ENCODE results near the gene KCND3. TPM values are rescaled to one million over a fixed set of nuclear protein-coding genes. Genes with fewer than 3 reads are reported as not detected.

The KCND3 gene
- total RNA-seq, 1 experiment from 2014 or later: not detected

DNA sequence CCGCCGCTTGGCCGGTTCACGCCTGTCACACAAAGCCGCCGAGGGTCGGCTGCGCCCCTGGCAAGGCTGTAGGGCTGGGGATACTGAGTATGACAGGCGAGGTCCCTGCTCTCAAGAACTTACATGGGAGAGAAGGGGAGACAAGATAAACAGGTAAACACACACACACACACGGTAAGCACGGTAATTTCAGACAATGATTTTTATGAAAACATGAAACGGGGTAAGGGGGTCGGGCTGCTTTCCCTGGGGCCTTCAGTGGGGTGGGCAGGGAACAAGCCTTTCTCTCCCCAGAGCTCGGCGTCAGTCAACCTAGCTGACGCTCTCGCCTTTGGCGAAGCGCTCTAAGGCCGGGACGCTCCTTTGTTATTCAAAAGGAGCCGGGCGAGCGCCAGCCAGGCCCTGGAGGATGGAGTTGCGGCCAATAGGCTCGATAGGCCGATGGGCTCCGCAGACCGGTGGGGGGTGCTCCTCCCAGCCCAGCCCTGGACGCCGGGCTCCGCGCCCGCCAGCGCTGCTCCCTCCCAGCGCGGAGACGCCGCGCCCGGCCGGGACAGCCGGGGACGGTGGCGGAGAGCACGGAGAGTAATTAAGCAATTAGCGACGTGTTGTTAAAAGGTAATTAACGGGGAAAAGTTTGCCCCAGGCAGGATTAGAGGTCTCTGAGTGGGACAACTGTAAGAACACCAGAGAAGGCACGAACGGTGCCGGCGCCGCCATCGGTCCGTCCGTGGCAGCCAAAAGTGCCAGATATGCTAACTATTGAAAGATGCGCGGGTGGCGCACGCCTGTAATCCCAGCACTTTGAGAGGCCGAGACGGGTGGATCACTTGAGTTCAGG lies 249.3 kb downstream of the KCND3 start:
- Histone ChIP-seq H3K27me3 (ENCODE audit: insufficient read depth, low read depth) (peaks cover 29% of the 10 kb centered on the region; the same call in 1 of the 2 replicates), H3F3A (ENCODE audit: insufficient read depth, low read depth) (no peaks in the 10 kb centered on the region; the same call in 1 of the 2 replicates), H2AFZ (peak overlapping the region; percentile 92), H3K27ac (no peak overlapping the region), H4K20me1 (ENCODE audit: insufficient read depth) (0 out of 2 replicates have a peak, but pooled peaks cover 3% of the 10 kb centered on the region), H3K36me3 (ENCODE audit: low read depth) (no peaks in the 10 kb centered on the region), H3K9me3 (ENCODE audit: insufficient read depth, low read depth) (no peaks in the 10 kb centered on the region), H3K4me1 (replicated peaks; ENCODE audit: insufficient read depth) (peaks cover 13% of the 10 kb centered on the region), H3K79me2 (ENCODE audit: low read depth) (no peaks in the 10 kb centered on the region), H3K9me2 (ENCODE audit: insufficient read depth) (no peaks in the 10 kb centered on the region), H3K4me3 (peak overlapping the region; percentile 54), H3K4me2 (peak overlapping the region; percentile 99)
- DNase-seq: peak in 1 of 2 experiments; percentile 50
- ChIA-PET CTCF (no interaction called here), POLR2A (ENCODE audit: unreplicated experiment) (no interaction called here)
- TF ChIP-seq EZH2 (IDR thresholded peaks at IDR 0.05; ENCODE audit: low read depth): peak; percentile 93
- TF ChIP-seq, protein P1, sequence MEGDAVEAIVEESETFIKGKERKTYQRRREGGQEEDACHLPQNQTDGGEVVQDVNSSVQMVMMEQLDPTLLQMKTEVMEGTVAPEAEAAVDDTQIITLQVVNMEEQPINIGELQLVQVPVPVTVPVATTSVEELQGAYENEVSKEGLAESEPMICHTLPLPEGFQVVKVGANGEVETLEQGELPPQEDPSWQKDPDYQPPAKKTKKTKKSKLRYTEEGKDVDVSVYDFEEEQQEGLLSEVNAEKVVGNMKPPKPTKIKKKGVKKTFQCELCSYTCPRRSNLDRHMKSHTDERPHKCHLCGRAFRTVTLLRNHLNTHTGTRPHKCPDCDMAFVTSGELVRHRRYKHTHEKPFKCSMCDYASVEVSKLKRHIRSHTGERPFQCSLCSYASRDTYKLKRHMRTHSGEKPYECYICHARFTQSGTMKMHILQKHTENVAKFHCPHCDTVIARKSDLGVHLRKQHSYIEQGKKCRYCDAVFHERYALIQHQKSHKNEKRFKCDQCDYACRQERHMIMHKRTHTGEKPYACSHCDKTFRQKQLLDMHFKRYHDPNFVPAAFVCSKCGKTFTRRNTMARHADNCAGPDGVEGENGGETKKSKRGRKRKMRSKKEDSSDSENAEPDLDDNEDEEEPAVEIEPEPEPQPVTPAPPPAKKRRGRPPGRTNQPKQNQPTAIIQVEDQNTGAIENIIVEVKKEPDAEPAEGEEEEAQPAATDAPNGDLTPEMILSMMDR (conservative IDR thresholded peaks at IDR 0.05): no peak
- BruUV-seq (replicated peaks): no TSS peak
- intact Hi-C loops (cut with micrococcal nuclease; ENCODE audit: unreplicated experiment): loop anchor here (1.0 kb wide), 1 partner anchor 15 kb away; the partner anchor contains the start of gene DDX20

DNA sequence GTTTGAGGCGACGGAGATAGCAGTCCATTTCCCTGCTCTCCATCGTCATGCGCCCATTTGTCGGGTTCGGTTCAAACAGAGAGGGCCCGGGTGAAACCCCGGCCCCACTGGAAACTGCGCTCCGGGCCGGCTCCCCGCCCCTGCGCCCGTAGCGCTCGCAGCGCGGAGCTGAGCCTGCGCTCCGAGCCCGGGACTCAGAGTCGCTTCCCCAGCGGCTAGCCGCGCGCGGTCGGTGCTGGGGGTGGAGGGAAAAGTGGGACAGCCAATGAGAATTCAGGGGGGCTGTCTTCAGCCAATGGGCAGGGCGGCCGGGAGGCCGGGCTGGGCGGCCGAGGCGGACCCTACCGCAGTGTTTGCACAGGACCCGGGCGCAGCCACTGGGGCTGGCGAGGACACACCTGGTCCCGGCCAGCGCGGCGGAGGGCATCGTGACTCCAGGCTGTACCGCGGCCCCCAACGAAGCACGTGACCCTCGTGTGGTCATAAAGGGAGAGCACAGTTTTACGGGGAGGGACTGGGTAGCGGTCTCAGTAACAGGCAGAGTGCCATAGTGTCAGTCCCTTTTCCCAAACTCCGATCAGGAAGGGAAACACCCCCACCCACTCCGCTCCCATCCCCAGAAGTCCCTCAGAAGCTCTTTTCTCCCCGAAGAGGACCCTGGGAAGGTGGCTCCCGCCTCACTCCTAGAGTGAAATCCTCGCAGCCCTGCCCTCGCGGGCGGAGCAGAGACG lies 250.1 kb downstream of the KCND3 start, which contains the start of gene INKA2:
Gene INKA2 (minus strand): TSS at position 202 of the 731 bp plus-strand sequence. CDS start 153 bp downstream, at position 49.
- Histone ChIP-seq H3K4me1 (replicated peaks; ENCODE audit: insufficient read depth) (peaks cover 13% of the 10 kb centered on the region), H3K4me3 (peak within 1 kb of the TSS; percentile 54), H3K79me2 (ENCODE audit: low read depth) (no peaks in the 10 kb centered on the region), H4K20me1 (ENCODE audit: insufficient read depth) (0 out of 2 replicates have a peak, but pooled peaks cover 3% of the 10 kb centered on the region), H3K4me2 (peak within 1 kb of the TSS; percentile 99), H3K27ac (no peak within 1 kb of the TSS), H3F3A (ENCODE audit: insufficient read depth, low read depth) (no peaks in the 10 kb centered on the region; the same call in 1 of the 2 replicates), H3K36me3 (ENCODE audit: low read depth) (no peaks in the 10 kb centered on the region), H3K9me2 (ENCODE audit: insufficient read depth) (no peaks in the 10 kb centered on the region), H3K27me3 (ENCODE audit: insufficient read depth, low read depth) (peaks cover 29% of the 10 kb centered on the region; the same call in 1 of the 2 replicates), H2AFZ (peak within 1 kb of the TSS; percentile 92), H3K9me3 (ENCODE audit: insufficient read depth, low read depth) (no peaks in the 10 kb centered on the region)
- no TSS peak for BruUV-seq (replicated peaks)
- ChIA-PET POLR2A (ENCODE audit: unreplicated experiment) (interaction anchor here (0.6 to 0.8 kb wide), 4 partner anchors 112 to 552 kb away, joined by 4 read pairs; no protein-coding TSS in a partner anchor), CTCF (no interaction called here)
- no peak for TF ChIP-seq EZH2 (IDR thresholded peaks at IDR 0.05; ENCODE audit: low read depth)
- TF ChIP-seq, protein P1 (conservative IDR thresholded peaks at IDR 0.05): no peak
- peak; percentile 78 to 84 for DNase-seq
- intact Hi-C loops (cut with micrococcal nuclease; ENCODE audit: unreplicated experiment): loop anchor here (1.0 kb wide), 1 partner anchor 16 kb away; the partner anchor contains the start of gene DDX20

All from PC-9 (cell line).